Measurements from ENCODE around the gene UBR2.
A peak's percentile ranks its signal among the peaks of the same experiment; 100 is the strongest.

The UBR2 gene

DNA sequence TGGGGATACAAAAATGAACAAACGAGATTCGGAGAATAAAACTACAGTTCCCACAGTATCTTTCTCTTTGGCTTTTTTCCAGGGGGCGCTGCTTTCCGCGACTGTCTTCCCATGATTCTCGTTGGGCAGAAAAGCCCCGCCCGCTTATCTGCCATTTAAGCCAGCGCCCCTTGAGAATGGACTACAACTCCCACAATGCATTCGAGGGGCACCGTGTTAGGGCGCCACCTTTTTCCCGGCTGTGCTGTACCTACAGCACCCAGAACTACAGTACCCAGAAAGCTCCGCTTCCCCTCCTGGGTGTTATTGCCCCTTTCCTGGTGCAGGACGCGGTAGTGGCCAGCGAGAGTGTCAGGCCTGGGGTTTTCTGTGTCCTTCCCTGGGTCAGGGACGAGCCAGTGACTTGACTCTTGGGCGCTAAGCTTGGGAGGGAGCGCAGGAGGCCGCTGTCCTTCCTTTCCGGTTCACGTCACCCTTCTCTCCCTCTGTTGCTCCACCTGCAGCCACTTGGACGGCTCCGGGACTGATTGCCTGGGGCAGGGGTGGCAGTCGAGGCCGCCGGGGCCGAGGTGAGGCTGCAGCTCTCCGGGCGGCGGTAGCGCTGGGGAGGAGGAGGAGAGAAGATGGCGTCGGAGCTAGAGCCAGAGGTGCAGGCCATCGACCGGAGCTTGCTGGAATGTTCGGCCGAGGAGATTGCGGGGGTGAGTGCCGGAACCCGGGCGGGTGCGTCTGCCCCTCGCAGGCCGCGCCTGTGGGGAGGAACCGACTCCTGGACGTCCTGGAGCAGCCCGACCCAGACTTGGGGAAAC is at the start of gene UBR2:
UBR2 (plus strand) TSS at position 333 of the 809 bp plus-strand sequence; CDS start at position 624, 291 bp downstream.
- Histone ChIP-seq H3K9me3 (peaks cover 2% of the 10 kb centered on the region; the same call in 1 of the 2 replicates), H3K27me3 (ENCODE audit: low read depth) (no peaks in the 10 kb centered on the region), H3K4me1 (peaks cover 7% of the 10 kb centered on the region; the same call in 1 of the 2 replicates), H3K4me3 (peak within 1 kb of the TSS; percentile 73), H3K36me3 (replicated peaks) (no peaks in the 10 kb centered on the region; the same call in 1 of the 2 replicates)
- DNase-seq (ENCODE audit: low spot score in 2 of 2) = peak; percentile 98 to 99
- in situ Hi-C loops (cut with MboI; ENCODE audit: low sequenced_read_pairs) = no loop called here

DNA sequence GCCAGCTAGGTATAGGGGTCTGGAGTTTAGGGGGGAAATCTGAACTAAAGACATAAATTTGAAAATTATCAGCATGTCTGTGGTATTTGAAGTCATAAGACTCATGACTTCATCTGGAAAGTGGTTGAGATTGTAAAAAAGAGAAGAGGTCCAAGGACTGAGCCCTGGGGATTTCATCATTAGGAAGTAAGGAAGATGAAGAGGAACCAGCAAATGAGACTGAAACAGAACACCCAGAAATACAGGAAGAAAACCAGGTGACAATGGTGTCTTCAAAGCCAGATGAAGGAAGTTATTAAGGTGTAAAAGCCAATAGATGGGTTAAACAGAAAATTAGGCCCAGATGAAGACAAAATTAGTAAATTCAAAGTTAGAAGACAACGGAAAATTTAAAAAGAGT is 49.1 kb upstream of the UBR2 start:
- Histone ChIP-seq H3K4me3 (no peak overlapping the region), H3K27me3 (ENCODE audit: low read depth) (0 out of 2 replicates have a peak, but pooled peaks cover 6% of the 10 kb centered on the region), H3K36me3 (replicated peaks) (no peaks in the 10 kb centered on the region), H3K9me3 (no peaks in the 10 kb centered on the region), H3K4me1 (no peaks in the 10 kb centered on the region)
- DNase-seq (ENCODE audit: low spot score in 2 of 2) = no peak
- in situ Hi-C loops (cut with MboI; ENCODE audit: low sequenced_read_pairs) = no loop called here

DNA sequence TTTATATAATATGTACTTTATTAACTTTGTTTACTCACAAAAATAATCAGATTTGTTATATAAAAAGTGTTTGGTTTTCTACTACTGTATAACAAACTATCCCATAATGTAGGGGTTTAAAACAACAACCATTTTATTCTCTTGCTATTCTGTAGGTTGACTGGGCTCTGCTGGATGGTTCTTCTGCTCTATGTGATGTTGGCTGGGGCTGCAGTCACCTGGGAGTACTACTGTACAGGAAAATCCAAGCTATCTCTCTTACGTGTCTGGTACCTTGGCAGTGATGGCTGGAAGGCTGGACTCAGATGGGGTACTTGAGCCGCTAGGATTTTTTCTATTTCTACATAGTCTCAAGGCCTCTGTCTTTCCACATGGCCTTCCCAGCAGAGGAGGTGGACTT is 44.0 kb upstream of the UBR2 start:
- H3K4me3 ChIP-seq = no peak overlapping the region
- H3K9me3 ChIP-seq = no peaks in the 10 kb centered on the region
- H3K36me3 ChIP-seq (replicated peaks) = no peaks in the 10 kb centered on the region
- in situ Hi-C loops (cut with MboI; ENCODE audit: low sequenced_read_pairs) = no loop called here
- no peaks in the 10 kb centered on the region for H3K4me1 ChIP-seq
- 0 out of 2 replicates have a peak, but pooled peaks cover 6% of the 10 kb centered on the region for H3K27me3 ChIP-seq (ENCODE audit: low read depth)
- DNase-seq (ENCODE audit: low spot score in 2 of 2) = no peak

DNA sequence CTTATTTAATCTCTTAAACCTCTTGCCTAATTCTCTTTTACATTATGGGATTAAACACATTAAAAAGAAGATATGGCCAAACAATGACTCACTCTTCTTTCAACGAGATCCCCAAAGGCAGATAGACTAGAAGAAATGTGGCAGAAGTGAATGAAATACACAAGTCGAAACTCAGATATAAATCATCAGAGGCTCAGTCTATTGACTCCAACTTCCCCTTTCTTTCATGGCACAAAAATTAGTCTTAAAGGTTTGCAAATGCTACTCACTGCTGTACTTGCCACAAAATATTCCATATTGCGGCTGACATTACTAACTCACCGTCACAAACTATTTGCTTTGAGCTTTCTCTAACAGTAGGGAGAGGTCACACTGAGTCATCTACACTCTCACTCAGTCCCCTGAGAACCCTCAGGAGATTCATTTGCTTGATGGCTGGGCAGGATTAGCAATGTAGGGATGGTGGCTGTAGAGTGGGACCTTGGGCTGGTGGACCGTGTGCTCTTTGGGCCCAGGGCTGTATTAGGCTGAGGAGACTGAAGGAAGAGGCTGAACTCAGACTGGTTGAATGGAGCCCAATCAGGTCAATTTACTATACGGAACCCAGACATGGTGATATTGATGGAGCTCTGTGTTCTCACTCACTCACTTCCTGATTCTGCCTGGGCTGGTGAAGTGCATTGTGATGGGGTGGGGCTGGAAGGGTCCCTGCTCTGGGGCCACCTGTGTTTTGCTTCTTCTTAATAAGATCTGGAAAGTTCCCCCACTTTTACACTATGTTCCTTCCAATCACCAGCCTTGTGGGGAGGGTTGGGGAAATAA is 42.8 kb upstream of the UBR2 start:
- Histone ChIP-seq H3K27me3 (ENCODE audit: low read depth) (0 out of 2 replicates have a peak, but pooled peaks cover 6% of the 10 kb centered on the region), H3K36me3 (replicated peaks) (no peaks in the 10 kb centered on the region), H3K4me1 (no peaks in the 10 kb centered on the region), H3K4me3 (no peak overlapping the region), H3K9me3 (no peaks in the 10 kb centered on the region)
- in situ Hi-C loops (cut with MboI; ENCODE audit: low sequenced_read_pairs) = no loop called here
- no peak for DNase-seq (ENCODE audit: low spot score in 2 of 2)

DNA sequence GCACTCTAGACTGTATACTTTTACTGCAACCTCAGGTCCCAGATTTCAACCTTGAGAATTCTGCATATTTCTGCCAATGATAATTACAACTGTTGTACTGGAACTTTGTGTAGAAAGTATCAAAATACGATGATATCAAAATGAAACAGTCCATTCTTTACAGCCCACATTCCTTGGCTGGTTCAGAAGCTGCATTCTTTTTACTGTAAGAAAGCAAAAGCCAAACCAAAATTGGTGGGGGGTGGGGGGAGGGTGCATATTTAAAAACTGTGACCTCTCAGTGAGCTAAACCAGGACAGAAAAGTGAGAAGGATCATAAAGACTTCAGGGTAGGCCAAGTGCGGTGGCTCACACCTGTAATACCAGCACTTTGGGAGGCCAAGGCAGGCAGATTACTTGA is 41.8 kb upstream of the UBR2 start:
- Histone ChIP-seq H3K4me1 (no peaks in the 10 kb centered on the region), H3K9me3 (no peaks in the 10 kb centered on the region), H3K36me3 (replicated peaks) (no peaks in the 10 kb centered on the region), H3K27me3 (ENCODE audit: low read depth) (0 out of 2 replicates have a peak, but pooled peaks cover 6% of the 10 kb centered on the region), H3K4me3 (no peak overlapping the region)
- in situ Hi-C loops (cut with MboI; ENCODE audit: low sequenced_read_pairs) = no loop called here
- no peak for DNase-seq (ENCODE audit: low spot score in 2 of 2)

DNA sequence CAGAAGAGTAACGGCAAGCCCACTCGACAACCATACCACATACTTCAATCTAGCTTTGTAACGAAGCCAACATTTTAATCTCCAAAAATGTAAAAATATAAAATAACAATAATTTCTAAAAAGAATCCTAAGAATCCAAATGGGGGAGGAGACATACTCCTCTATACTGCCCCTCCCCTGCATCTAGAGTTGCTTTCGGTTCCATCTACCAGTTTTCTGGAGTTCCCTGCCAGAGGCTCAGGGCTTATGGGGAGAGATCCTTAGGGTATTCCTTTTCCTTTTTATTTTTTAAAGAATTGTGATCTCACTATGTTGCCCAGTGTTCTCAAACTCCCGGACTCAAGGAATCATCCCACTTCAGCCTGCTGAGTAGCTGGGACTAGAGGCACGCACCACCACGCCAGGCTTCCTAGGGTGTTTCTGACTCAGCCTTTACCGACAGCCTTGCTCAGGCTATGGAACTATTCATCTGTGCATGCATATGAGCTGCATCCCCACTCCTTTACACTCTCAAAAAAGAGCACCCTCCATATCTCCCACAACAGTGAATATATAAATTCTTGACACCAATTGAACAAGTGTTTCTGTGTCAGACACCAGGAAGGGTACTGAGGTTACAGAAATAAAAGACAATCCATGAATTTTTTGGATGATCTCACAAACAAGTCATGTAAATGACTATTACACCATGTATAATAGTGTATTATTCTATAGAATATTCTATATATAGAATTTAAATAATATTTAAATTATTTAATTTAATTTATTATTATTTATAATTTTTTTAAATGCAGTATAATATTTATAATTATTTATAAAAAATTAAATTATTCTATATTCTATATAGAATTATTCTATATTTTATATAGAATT is 40.7 kb upstream of the UBR2 start:
- in situ Hi-C loops (cut with MboI; ENCODE audit: low sequenced_read_pairs) = no loop called here
- Histone ChIP-seq H3K27me3 (ENCODE audit: low read depth) (0 out of 2 replicates have a peak, but pooled peaks cover 2% of the 10 kb centered on the region), H3K36me3 (replicated peaks) (no peaks in the 10 kb centered on the region), H3K4me3 (no peak overlapping the region), H3K4me1 (no peaks in the 10 kb centered on the region), H3K9me3 (no peaks in the 10 kb centered on the region)
- no peak for DNase-seq (ENCODE audit: low spot score in 2 of 2)

DNA sequence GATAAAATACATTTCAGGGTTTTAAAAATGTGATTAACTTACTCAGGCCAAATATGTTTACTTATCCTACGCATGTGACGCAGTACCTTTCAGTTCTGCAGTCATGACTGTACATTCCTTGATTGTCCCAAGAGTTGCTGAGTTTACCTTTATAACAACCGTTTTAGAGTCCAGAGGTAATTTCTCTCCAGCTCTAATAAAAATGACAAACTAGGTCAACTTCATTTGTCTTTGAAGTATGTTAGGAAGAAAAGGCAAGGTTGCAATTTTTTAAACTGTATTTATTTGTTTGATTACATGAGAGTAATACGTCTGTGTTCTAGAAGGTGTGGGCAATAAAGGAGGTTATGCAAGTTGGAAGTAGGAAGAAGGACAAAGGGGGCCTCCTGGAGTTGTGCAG is 38.6 kb upstream of the UBR2 start:
- no peak for DNase-seq (ENCODE audit: low spot score in 2 of 2)
- no peaks in the 10 kb centered on the region for H3K36me3 ChIP-seq (replicated peaks)
- H3K27me3 ChIP-seq (ENCODE audit: low read depth) = no peaks in the 10 kb centered on the region
- in situ Hi-C loops (cut with MboI; ENCODE audit: low sequenced_read_pairs) = loop anchor here (25.0 kb wide), 2 partner anchors 263 to 438 kb away; no protein-coding TSS in a partner anchor
- H3K4me3 ChIP-seq = no peak overlapping the region
- H3K9me3 ChIP-seq = no peaks in the 10 kb centered on the region
- H3K4me1 ChIP-seq = no peaks in the 10 kb centered on the region

DNA sequence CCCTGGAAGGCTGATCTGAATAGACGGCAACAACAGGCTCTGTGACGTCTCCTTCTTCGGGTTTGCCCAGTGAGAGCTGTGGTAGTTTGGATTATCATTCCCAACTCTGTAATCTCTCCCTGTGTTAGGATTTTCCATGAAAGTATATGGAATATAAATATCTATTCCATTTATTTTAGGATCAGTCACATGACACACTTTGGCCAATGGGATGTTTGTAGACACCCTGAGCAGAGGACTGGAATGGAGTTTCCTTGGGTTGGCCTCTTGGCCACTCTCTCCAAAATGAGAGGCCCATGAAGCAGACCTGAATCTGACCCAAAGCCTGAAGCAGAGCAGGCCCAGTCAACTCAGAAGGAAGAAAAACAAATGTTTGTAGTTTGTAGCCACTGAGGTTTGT is 37.2 kb upstream of the UBR2 start:
- in situ Hi-C loops (cut with MboI; ENCODE audit: low sequenced_read_pairs) = loop anchor here (25.0 kb wide), 2 partner anchors 264 to 439 kb away; no protein-coding TSS in a partner anchor
- H3K27me3 ChIP-seq (ENCODE audit: low read depth) = no peaks in the 10 kb centered on the region
- no peak for DNase-seq (ENCODE audit: low spot score in 2 of 2)
- no peaks in the 10 kb centered on the region for H3K9me3 ChIP-seq
- no peaks in the 10 kb centered on the region for H3K36me3 ChIP-seq (replicated peaks)
- H3K4me1 ChIP-seq = no peaks in the 10 kb centered on the region
- H3K4me3 ChIP-seq = no peak overlapping the region

DNA sequence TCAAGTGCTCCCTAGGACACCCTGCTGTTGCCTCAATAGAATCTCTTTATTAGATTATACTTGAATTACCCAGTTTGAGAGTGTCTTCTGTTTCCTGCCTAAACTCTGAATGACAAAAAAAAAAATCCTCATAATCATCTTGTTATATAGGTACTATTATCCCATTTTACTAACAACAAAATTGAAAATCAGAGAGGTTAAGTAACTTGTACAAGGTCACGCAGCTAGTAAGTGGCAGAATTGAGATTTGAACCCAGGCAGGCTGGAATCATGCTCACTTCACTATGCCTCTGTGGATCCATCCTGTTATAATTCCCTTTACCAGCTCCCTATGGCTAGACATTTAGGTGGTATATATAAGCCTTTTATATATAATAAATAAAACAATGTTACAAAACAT is 36.6 kb upstream of the UBR2 start:
- Histone ChIP-seq H3K4me3 (no peak overlapping the region), H3K4me1 (no peaks in the 10 kb centered on the region), H3K27me3 (ENCODE audit: low read depth) (no peaks in the 10 kb centered on the region), H3K36me3 (replicated peaks) (no peaks in the 10 kb centered on the region), H3K9me3 (no peaks in the 10 kb centered on the region)
- in situ Hi-C loops (cut with MboI; ENCODE audit: low sequenced_read_pairs) = loop anchor here (25.0 kb wide), 2 partner anchors 265 to 440 kb away; no protein-coding TSS in a partner anchor
- no peak for DNase-seq (ENCODE audit: low spot score in 2 of 2)

DNA sequence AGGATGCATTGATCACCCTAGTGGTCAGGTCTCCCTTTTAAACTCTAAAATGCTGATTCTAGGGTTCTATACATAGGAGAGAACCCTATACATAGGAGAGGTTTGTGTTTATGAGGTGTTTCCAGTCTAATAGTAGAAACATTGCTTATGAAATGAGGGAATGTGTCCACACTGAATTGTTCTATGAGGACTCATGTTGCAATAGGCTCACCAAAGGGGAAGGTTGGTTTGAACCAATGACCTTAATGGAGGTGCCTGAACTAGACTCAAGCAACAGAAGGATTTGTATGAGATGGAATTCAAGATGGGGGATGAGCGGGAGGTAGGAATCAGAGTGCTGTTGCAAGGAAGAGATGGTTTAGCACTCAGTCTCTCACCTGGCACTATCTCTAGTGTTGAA is 33.5 kb upstream of the UBR2 start:
- Histone ChIP-seq H3K9me3 (no peaks in the 10 kb centered on the region), H3K27me3 (ENCODE audit: low read depth) (no peaks in the 10 kb centered on the region), H3K4me1 (no peaks in the 10 kb centered on the region), H3K36me3 (replicated peaks) (no peaks in the 10 kb centered on the region), H3K4me3 (no peak overlapping the region)
- no peak for DNase-seq (ENCODE audit: low spot score in 2 of 2)
- in situ Hi-C loops (cut with MboI; ENCODE audit: low sequenced_read_pairs) = loop anchor here (25.0 kb wide), 2 partner anchors 268 to 443 kb away; no protein-coding TSS in a partner anchor

DNA sequence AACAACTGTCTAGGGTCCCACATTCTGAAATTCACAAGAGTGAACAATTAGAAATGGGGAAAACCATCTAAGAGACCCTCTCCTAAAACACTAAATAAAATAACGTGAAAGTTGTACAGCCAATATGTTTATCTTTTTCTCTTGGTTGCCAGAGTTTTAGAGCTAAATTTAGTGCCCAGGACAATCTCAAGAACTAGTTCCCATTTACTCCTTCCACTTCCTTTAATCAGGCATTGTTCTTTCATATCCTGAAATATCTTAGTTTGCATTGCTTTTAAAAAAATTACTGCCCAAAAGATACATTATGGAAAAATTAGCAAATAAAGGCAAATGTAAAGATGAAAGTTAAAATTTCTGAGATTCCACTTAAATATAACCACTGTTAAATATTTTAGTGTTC is 33.1 kb upstream of the UBR2 start:
- Histone ChIP-seq H3K36me3 (replicated peaks) (no peaks in the 10 kb centered on the region), H3K27me3 (ENCODE audit: low read depth) (no peaks in the 10 kb centered on the region), H3K4me1 (no peaks in the 10 kb centered on the region), H3K9me3 (no peaks in the 10 kb centered on the region), H3K4me3 (no peak overlapping the region)
- DNase-seq (ENCODE audit: low spot score in 2 of 2) = no peak
- in situ Hi-C loops (cut with MboI; ENCODE audit: low sequenced_read_pairs) = loop anchor here (25.0 kb wide), 2 partner anchors 268 to 443 kb away; no protein-coding TSS in a partner anchor

DNA sequence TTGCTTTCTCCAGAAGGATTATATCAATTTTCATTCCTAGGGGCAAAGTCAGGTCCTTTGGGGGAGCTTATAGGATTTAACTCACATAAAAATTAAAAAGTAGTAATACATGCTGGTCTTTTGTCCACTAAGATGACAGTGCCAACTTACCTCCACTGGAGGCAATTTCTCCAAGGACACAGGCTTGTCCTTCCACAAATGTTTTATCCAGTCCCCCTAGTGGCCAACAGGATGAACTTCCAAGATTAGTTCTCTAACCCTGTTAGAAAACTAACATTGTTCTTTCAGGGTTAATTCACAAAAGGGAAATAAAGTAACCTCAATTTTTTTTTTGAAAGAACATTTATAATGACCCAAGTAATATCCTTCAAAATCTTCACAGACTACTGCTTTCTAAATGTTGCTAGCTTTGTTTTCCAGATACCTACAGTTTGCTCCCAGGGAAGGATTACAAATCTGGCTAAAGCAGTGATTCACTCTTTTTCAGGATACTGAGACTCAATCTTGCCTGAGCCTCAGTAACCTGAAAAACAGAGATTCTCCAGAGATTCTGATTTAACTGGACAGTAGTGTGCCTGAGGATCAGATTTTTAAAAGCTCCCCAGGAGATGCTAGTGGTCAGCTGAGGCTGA is 31.7 kb upstream of the UBR2 start:
- peak; percentile 57 to 66 for DNase-seq (ENCODE audit: low spot score in 2 of 2)
- no peaks in the 10 kb centered on the region for H3K27me3 ChIP-seq (ENCODE audit: low read depth)
- no peaks in the 10 kb centered on the region for H3K9me3 ChIP-seq
- in situ Hi-C loops (cut with MboI; ENCODE audit: low sequenced_read_pairs) = loop anchor here (25.0 kb wide), 2 partner anchors 270 to 445 kb away; no protein-coding TSS in a partner anchor
- H3K4me1 ChIP-seq = no peaks in the 10 kb centered on the region
- H3K36me3 ChIP-seq (replicated peaks) = no peaks in the 10 kb centered on the region
- no peak overlapping the region for H3K4me3 ChIP-seq

All from HAP-1 (cell line).